ENCODE data around the gene KCNH8. TPM values are rescaled to one million over a fixed set of nuclear protein-coding genes. Genes with fewer than 3 reads are reported as not detected.

Gene KCNH8
- total RNA-seq, 2 experiments from 2014 or later = not detected

DNA sequence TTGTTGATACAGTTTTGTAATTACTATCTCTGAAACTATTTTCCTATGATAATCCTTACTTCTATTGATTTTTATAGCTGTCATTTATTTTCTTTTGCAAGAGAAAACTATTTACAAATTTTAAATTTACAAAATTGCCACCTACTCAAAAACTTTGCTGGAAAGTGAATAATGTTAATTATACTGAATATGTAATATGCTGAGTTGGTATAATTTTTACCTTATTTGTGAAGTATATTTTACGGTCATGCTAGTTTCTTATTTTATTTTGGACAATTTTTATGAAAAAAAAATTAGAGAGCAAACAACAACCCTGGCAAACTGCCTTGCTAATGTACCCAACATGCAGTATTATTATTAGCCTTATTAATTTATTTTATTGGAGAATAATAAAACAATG lies 2.9 kb downstream of the KCNH8 start:
- Histone ChIP-seq H3K36me3 (ENCODE audit: insufficient read depth, low read length) (no peaks in the 10 kb centered on the region), H3K4me1 (ENCODE audit: insufficient read depth, low read length) (peaks cover 23% of the 10 kb centered on the region), H3K4me3 (ENCODE audit: low read length) (no peak overlapping the region), H3K27ac (ENCODE audit: low read depth in 1 of 2, low read length in 2 of 2) (no peak overlapping the region), H3K9me3 (ENCODE audit: control insufficient read depth in 1 of 2, insufficient read depth in 1 of 2, low read length in 2 of 2) (peaks cover 0 to 18% of the 10 kb centered on the region in 2 experiments), H3K27me3 (ENCODE audit: control insufficient read depth in 1 of 2, insufficient read depth in 2 of 2, low read length in 2 of 2) (peaks cover 17 to 36% of the 10 kb centered on the region in 2 experiments)
- ChIA-PET POLR2A (no interaction called here), CTCF (no interaction called here)
- Mint-ChIP-seq H3K27me3 (peaks cover 44% of the 10 kb centered on the region), H3K9me3 (peaks cover 10% of the 10 kb centered on the region), H3K4me3 (no peak overlapping the region), H3K36me3 (ENCODE audit: low read depth) (no peaks in the 10 kb centered on the region), H3K27ac (no peak overlapping the region), H3K4me1 (ENCODE audit: low read depth) (peaks cover 22% of the 10 kb centered on the region)
- DNase-seq (no peak), ATAC-seq (ENCODE audit: poor library complexity) (no peak)
- TF ChIP-seq, protein P1, sequence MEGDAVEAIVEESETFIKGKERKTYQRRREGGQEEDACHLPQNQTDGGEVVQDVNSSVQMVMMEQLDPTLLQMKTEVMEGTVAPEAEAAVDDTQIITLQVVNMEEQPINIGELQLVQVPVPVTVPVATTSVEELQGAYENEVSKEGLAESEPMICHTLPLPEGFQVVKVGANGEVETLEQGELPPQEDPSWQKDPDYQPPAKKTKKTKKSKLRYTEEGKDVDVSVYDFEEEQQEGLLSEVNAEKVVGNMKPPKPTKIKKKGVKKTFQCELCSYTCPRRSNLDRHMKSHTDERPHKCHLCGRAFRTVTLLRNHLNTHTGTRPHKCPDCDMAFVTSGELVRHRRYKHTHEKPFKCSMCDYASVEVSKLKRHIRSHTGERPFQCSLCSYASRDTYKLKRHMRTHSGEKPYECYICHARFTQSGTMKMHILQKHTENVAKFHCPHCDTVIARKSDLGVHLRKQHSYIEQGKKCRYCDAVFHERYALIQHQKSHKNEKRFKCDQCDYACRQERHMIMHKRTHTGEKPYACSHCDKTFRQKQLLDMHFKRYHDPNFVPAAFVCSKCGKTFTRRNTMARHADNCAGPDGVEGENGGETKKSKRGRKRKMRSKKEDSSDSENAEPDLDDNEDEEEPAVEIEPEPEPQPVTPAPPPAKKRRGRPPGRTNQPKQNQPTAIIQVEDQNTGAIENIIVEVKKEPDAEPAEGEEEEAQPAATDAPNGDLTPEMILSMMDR (IDR thresholded peaks at IDR 0.05) = no peak
- intact Hi-C loops (cut with DNase I, micrococcal nuclease) = no loop called here

GRCh38 chr3:19154693-19155250 lies 6.5 kb downstream of the KCNH8 start:
- no peaks in the 10 kb centered on the region for H3K36me3 Mint-ChIP-seq (ENCODE audit: low read depth)
- H3K27me3 Mint-ChIP-seq = peaks cover 22% of the 10 kb centered on the region
- no peaks in the 10 kb centered on the region for H3K4me1 Mint-ChIP-seq (ENCODE audit: low read depth)
- no peak for DNase-seq
- no peak overlapping the region for H3K4me3 Mint-ChIP-seq
- H3K27ac Mint-ChIP-seq = no peak overlapping the region
- ChIA-PET CTCF (no interaction called here), POLR2A (no interaction called here)
- ATAC-seq (ENCODE audit: poor library complexity) = no peak
- peaks cover 3% of the 10 kb centered on the region for H3K9me3 Mint-ChIP-seq
- H3K4me3 ChIP-seq (ENCODE audit: low read length) = no peak overlapping the region
- no peaks in the 10 kb centered on the region for H3K4me1 ChIP-seq (ENCODE audit: insufficient read depth, low read length)
- TF ChIP-seq, protein P1 (IDR thresholded peaks at IDR 0.05) = no peak
- no peaks in the 10 kb centered on the region for H3K36me3 ChIP-seq (ENCODE audit: insufficient read depth, low read length)
- intact Hi-C loops (cut with DNase I, micrococcal nuclease) = no loop called here
- H3K27me3 ChIP-seq (ENCODE audit: control insufficient read depth in 1 of 2, insufficient read depth in 2 of 2, low read length in 2 of 2) = peaks cover 0 to 13% of the 10 kb centered on the region in 2 experiments
- no peak overlapping the region for H3K27ac ChIP-seq (ENCODE audit: low read depth in 1 of 2, low read length in 2 of 2)
- H3K9me3 ChIP-seq (ENCODE audit: control insufficient read depth in 1 of 2, insufficient read depth in 1 of 2, low read length in 2 of 2) = peaks cover 0 to 5% of the 10 kb centered on the region in 2 experiments

GRCh38 chr3:19155375-19155774 lies 7.1 kb downstream of the KCNH8 start:
- intact Hi-C loops (cut with DNase I, micrococcal nuclease) = no loop called here
- DNase-seq (no peak), ATAC-seq (ENCODE audit: poor library complexity) (no peak)
- H3K27me3 Mint-ChIP-seq = peaks cover 18% of the 10 kb centered on the region
- H3K9me3 Mint-ChIP-seq = peaks cover 3% of the 10 kb centered on the region
- no peaks in the 10 kb centered on the region for H3K36me3 Mint-ChIP-seq (ENCODE audit: low read depth)
- H3K27ac ChIP-seq (ENCODE audit: low read depth in 1 of 2, low read length in 2 of 2) = no peak overlapping the region
- no peak overlapping the region for H3K4me3 ChIP-seq (ENCODE audit: low read length)
- CTCF ChIA-PET = no interaction called here
- peaks cover 0 to 7% of the 10 kb centered on the region in 2 experiments for H3K27me3 ChIP-seq (ENCODE audit: control insufficient read depth in 1 of 2, insufficient read depth in 2 of 2, low read length in 2 of 2)
- H3K36me3 ChIP-seq (ENCODE audit: insufficient read depth, low read length) = no peaks in the 10 kb centered on the region
- no peak overlapping the region for H3K27ac Mint-ChIP-seq
- POLR2A ChIA-PET = no interaction called here
- H3K4me3 Mint-ChIP-seq = no peak overlapping the region
- H3K4me1 ChIP-seq (ENCODE audit: insufficient read depth, low read length) = no peaks in the 10 kb centered on the region
- TF ChIP-seq, protein P1 (IDR thresholded peaks at IDR 0.05) = no peak
- no peaks in the 10 kb centered on the region for H3K4me1 Mint-ChIP-seq (ENCODE audit: low read depth)
- peaks cover 0 to 5% of the 10 kb centered on the region in 2 experiments for H3K9me3 ChIP-seq (ENCODE audit: control insufficient read depth in 1 of 2, insufficient read depth in 1 of 2, low read length in 2 of 2)
